ENCODE measurements around the gene PLEKHG7.

The PLEKHG7 gene

GRCh38 chr12:92769124-92769901 lies 66.5 kb downstream of the PLEKHG7 start:
- DNase-seq (peak; percentile 14), ATAC-seq (ENCODE audit: insufficient read depth, low read depth) (peak; percentile 79)
- peak overlapping the region; percentile 30 for H3K27ac ChIP-seq (ENCODE audit: low read length)
- no peak overlapping the region for H2AFZ ChIP-seq (ENCODE audit: low read depth, low read length)
- no peaks in the 10 kb centered on the region for H4K20me1 ChIP-seq (ENCODE audit: insufficient read depth, low read length)
- no peaks in the 10 kb centered on the region for H3K9me3 ChIP-seq (ENCODE audit: insufficient read depth, low read length, severe bottlenecking)
- H3K9ac ChIP-seq (ENCODE audit: low read depth, low read length), result no peak overlapping the region
- no peak for TF ChIP-seq EZH2 (IDR thresholded peaks at IDR 0.05; ENCODE audit: borderline replicate concordance, low read depth, low read length, severe bottlenecking)
- TF ChIP-seq CTCF (IDR thresholded peaks at IDR 0.05; ENCODE audit: borderline replicate concordance, extremely low read depth, low read length, poor library complexity, severe bottlenecking), result no peak
- no peak overlapping the region for H3K4me2 ChIP-seq (ENCODE audit: insufficient read depth, low read length)
- H3K4me1 ChIP-seq (ENCODE audit: insufficient read depth, low read length), result peaks cover 12% of the 10 kb centered on the region
- peaks cover 3% of the 10 kb centered on the region; the same call in 1 of the 2 replicates for H3K36me3 ChIP-seq (ENCODE audit: insufficient read depth, low read length)
- no peaks in the 10 kb centered on the region for H3K27me3 ChIP-seq (ENCODE audit: insufficient read depth, low read length, poor library complexity)
- no peaks in the 10 kb centered on the region for H3K79me2 ChIP-seq (ENCODE audit: insufficient read depth, low read length)
- H3K4me3 ChIP-seq (ENCODE audit: low read depth in 1 of 2, low read length in 2 of 2), result no peak overlapping the region

- DNase-seq (no peak), ATAC-seq (ENCODE audit: insufficient read depth, low read depth) (no peak)
- Histone ChIP-seq H4K20me1 (ENCODE audit: insufficient read depth, low read length) (no peaks in the 10 kb centered on the region), H3K4me3 (ENCODE audit: low read depth in 1 of 2, low read length in 2 of 2) (no peak overlapping the region), H3K27me3 (ENCODE audit: insufficient read depth, low read length, poor library complexity) (no peaks in the 10 kb centered on the region), H3K4me2 (ENCODE audit: insufficient read depth, low read length) (no peak overlapping the region), H3K27ac (ENCODE audit: low read length) (no peak overlapping the region), H3K36me3 (ENCODE audit: insufficient read depth, low read length) (peaks cover 14% of the 10 kb centered on the region; the same call in 1 of the 2 replicates), H3K9me3 (ENCODE audit: insufficient read depth, low read length, severe bottlenecking) (no peaks in the 10 kb centered on the region), H2AFZ (ENCODE audit: low read depth, low read length) (no peak overlapping the region), H3K79me2 (ENCODE audit: insufficient read depth, low read length) (no peaks in the 10 kb centered on the region), H3K4me1 (ENCODE audit: insufficient read depth, low read length) (peaks cover 12% of the 10 kb centered on the region), H3K9ac (ENCODE audit: low read depth, low read length) (no peak overlapping the region)
- TF ChIP-seq CTCF (IDR thresholded peaks at IDR 0.05; ENCODE audit: borderline replicate concordance, extremely low read depth, low read length, poor library complexity, severe bottlenecking) (no peak), EZH2 (IDR thresholded peaks at IDR 0.05; ENCODE audit: borderline replicate concordance, low read depth, low read length, severe bottlenecking) (no peak)
Observed at GRCh38 chr12:92771001-92771400, 68.2 kb downstream of the PLEKHG7 start.

DNA sequence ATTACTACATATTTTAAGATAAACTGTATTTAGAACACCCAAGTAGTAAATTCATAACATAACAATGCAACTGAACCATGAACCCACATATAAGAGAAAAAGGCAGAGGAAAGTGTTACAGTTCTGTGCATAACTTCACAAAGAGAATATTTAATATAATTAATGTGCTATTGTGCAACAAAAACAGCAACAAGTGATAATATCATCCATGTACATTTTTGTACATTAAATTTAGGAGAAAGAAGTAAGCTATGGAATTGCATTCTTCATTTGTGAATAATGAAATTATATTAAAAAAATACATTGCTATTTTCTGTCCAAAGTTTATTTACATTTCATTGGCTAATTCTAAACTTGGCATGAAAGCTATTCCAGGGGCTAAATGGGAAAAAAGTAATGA lies 72.6 kb downstream of the PLEKHG7 start:
- Histone ChIP-seq H2AFZ (ENCODE audit: low read depth, low read length) (no peak overlapping the region), H3K36me3 (ENCODE audit: insufficient read depth, low read length) (peaks cover 57% of the 10 kb centered on the region; the same call in 1 of the 2 replicates), H3K27me3 (ENCODE audit: insufficient read depth, low read length, poor library complexity) (no peaks in the 10 kb centered on the region), H3K9ac (ENCODE audit: low read depth, low read length) (no peak overlapping the region), H3K4me3 (ENCODE audit: low read depth in 1 of 2, low read length in 2 of 2) (no peak overlapping the region), H3K79me2 (ENCODE audit: insufficient read depth, low read length) (no peaks in the 10 kb centered on the region), H3K4me2 (ENCODE audit: insufficient read depth, low read length) (no peak overlapping the region), H3K9me3 (ENCODE audit: insufficient read depth, low read length, severe bottlenecking) (no peaks in the 10 kb centered on the region), H4K20me1 (ENCODE audit: insufficient read depth, low read length) (no peaks in the 10 kb centered on the region), H3K4me1 (ENCODE audit: insufficient read depth, low read length) (no peaks in the 10 kb centered on the region), H3K27ac (ENCODE audit: low read length) (no peak overlapping the region)
- no peak for ATAC-seq (ENCODE audit: insufficient read depth, low read depth)
- no peak for TF ChIP-seq CTCF (IDR thresholded peaks at IDR 0.05; ENCODE audit: borderline replicate concordance, extremely low read depth, low read length, poor library complexity, severe bottlenecking)
- no peak for TF ChIP-seq EZH2 (IDR thresholded peaks at IDR 0.05; ENCODE audit: borderline replicate concordance, low read depth, low read length, severe bottlenecking)
- no peak for DNase-seq
